Natural killer cell (primary cell): ENCODE data around the gene PPFIBP2. TPM values are rescaled to one million over a fixed set of nuclear protein-coding genes. Genes with fewer than 3 reads are reported as not detected.

Experiments used
- ATAC-seq, 3 donors: fragments of 150-1000 bp in 2 of 3; fragments of 200-7000 bp in 1 of 3; cut with Tn5 transposase; 1 replicate in 1 of 3; 2 replicates in 2 of 3; pipeline ENCODE4 v1.10.0; 2021; ENCODE audit warnings: mild to moderate bottlenecking in 2 of 3, moderate library complexity in 2 of 3
- DNase-seq, 2 donors: peaks; one replicate each; pipeline versions ENCODE4 v3.0.0 to v3.0.0-alpha.2; 2013 to 2021; ENCODE audit warnings: mixed read lengths in 1 of 2
- H3K27ac ChIP-seq: one replicate; pipeline ENCODE4 v1.5.1; 2013; ENCODE audit warnings: mild to moderate bottlenecking, low read length
- H3K27me3 ChIP-seq: one replicate; pipeline ENCODE4 v1.6.1; 2013; ENCODE audit warnings: low read length; ENCODE audit not compliant: control insufficient read depth, insufficient read depth
- H3K36me3 ChIP-seq: one replicate; pipeline ENCODE4 v1.6.1; 2013; ENCODE audit warnings: low read length; ENCODE audit not compliant: control insufficient read depth, insufficient read depth
- H3K4me1 ChIP-seq: one replicate; pipeline ENCODE4 v1.6.1; 2013; ENCODE audit warnings: low read length; ENCODE audit not compliant: control insufficient read depth, insufficient read depth
- H3K4me3 ChIP-seq: one replicate; pipeline ENCODE4 v1.5.1; 2013; ENCODE audit warnings: low read length
- H3K9me3 ChIP-seq: one replicate; pipeline ENCODE4 v1.6.1; 2013; ENCODE audit warnings: low read length; ENCODE audit not compliant: control insufficient read depth, insufficient read depth
- H3K27ac Mint-ChIP-seq, 2 donors: one replicate each; pipeline ENCODE4 v1.8.0; 2022; ENCODE audit warnings: mild to moderate bottlenecking in 2 of 2, mixed read lengths in 2 of 2, moderate library complexity in 1 of 2
- H3K27me3 Mint-ChIP-seq, 2 donors: one replicate each; pipeline ENCODE4 v1.8.0; 2022; ENCODE audit warnings: low read depth in 2 of 2, mixed read lengths in 2 of 2
- H3K36me3 Mint-ChIP-seq: one replicate; pipeline ENCODE4 v1.8.0; 2022; ENCODE audit warnings: mixed read lengths
- H3K4me1 Mint-ChIP-seq, 2 donors: one replicate each; pipeline ENCODE4 v1.8.0; 2022; ENCODE audit warnings: mixed read lengths in 2 of 2
- H3K4me3 Mint-ChIP-seq: one replicate; pipeline ENCODE4 v1.8.0; 2022; ENCODE audit warnings: mild to moderate bottlenecking, moderate library complexity, mixed read lengths
- H3K9me3 Mint-ChIP-seq, 2 donors: one replicate each; pipeline ENCODE4 v1.8.0; 2022; ENCODE audit warnings: mixed read lengths in 2 of 2
- WGBS: methylation state at CpG from one replicate; pipeline ENCODE4 v1.1.7; 2013; ENCODE audit warnings: missing lambda C conversion rate; ENCODE audit not compliant: insufficient coverage; 5-methylcytosine and 5-hydroxymethylcytosine counted together
- intact Hi-C: fragments of 100-400 bp; cut with micrococcal nuclease; formaldehyde crosslinking; loops from one replicate; pipeline ENCODE4 v1.14.2; 2022
- total RNA-seq, 4 donors: library from RNA; stranded (reverse); fragments of 120-200 nt in 1 of 4; gene quantifications; one replicate each; pipeline versions ENCODE4 v1.2.3 to v1.2.4, GENCODE V29; 2013 to 2022
- TF ChIP-seq, protein P1 (sequence below): fragments of 200-600 bp; IDR thresholded peaks from one replicate; pipeline ENCODE4 v1.8.0; 2022; ENCODE audit warnings: antibody characterized with exemption

The PPFIBP2 gene
- total RNA-seq, 3 donors from 2014 or later (not counting 1 experiment from before 2014, with no cell fraction given) = 15.1 to 23.7 (median 23.1) TPM

DNA sequence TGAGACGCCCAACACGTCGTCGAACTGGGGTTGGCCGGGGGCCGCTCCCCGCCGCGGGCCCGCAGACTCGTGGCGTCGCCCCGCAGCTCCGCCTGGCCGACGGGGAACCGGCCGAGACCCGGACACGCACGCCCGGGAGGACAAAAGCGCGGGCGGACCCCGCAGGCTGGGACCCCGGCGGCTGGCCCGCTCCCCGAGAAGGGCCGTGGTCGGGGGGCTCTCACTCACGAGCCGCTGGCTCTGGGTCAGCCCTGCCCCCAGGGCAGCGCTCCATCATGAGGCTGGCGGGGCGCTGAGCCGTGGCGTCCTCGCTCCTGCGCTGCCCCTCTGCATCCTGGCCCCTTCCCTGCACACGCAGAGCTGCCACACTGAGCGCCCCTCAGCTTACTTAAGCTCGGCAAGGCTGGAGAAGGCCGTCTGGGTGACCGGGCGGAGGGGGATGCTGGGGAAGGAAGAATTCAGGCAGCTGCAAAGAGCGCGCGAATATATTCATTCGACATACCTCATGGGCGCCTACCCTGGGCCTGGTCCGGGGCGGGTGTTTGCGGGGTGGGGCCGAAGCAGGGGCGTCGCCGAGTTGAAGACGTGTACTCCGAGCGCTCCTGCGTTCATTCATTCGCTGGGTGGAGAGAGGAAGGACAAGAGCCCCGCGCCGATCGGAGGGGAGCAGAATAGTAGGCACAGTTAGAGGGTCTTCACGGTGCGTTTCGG, 160.1 kb downstream of the PPFIBP2 start:
- TF ChIP-seq, protein P1, sequence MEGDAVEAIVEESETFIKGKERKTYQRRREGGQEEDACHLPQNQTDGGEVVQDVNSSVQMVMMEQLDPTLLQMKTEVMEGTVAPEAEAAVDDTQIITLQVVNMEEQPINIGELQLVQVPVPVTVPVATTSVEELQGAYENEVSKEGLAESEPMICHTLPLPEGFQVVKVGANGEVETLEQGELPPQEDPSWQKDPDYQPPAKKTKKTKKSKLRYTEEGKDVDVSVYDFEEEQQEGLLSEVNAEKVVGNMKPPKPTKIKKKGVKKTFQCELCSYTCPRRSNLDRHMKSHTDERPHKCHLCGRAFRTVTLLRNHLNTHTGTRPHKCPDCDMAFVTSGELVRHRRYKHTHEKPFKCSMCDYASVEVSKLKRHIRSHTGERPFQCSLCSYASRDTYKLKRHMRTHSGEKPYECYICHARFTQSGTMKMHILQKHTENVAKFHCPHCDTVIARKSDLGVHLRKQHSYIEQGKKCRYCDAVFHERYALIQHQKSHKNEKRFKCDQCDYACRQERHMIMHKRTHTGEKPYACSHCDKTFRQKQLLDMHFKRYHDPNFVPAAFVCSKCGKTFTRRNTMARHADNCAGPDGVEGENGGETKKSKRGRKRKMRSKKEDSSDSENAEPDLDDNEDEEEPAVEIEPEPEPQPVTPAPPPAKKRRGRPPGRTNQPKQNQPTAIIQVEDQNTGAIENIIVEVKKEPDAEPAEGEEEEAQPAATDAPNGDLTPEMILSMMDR = no peak
- H3K9me3 Mint-ChIP-seq = no peaks in the 10 kb centered on the region
- 7% methylated on average over 72 of the region's 72 CpGs for WGBS
- intact Hi-C loops = no loop called here
- Histone ChIP-seq H3K4me1 (peaks cover 19% of the 10 kb centered on the region), H3K9me3 (no peaks in the 10 kb centered on the region), H3K4me3 (peak overlapping the region; percentile 16), H3K27ac (no peak overlapping the region), H3K27me3 (peaks cover 16% of the 10 kb centered on the region), H3K36me3 (no peaks in the 10 kb centered on the region)
- no peaks in the 10 kb centered on the region for H3K36me3 Mint-ChIP-seq
- peak; percentile 42 to 67 (median 50) for ATAC-seq
- peak in 1 of 2 donors; percentile 15 for DNase-seq
- H3K4me1 Mint-ChIP-seq = peaks cover 0 to 14% of the 10 kb centered on the region in 2 donors
- H3K27me3 Mint-ChIP-seq = peaks cover 36 to 50% of the 10 kb centered on the region in 2 donors
- peak overlapping the region; percentile 72 for H3K4me3 Mint-ChIP-seq
- H3K27ac Mint-ChIP-seq = peak overlapping the region in 1 of 2 donors; percentile 33

DNA sequence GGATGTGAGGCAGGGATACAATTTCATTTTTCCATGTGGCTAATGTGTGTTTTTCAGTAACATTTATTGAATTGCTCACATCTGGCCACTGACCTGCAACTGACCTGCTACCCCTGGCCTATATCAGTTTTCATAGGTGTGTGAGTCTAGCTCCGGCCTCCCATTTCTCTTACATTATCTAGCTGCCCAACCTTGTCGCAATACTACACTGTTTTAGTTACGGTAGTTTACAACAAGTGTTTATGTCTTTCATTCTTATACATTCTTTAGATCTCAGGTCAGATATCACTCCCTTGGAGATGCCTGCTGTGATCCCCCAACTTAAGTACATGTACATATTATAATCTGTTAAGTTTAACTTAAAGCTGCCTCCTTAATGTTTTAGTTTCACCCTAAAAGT, 161.8 kb downstream of the PPFIBP2 start:
- Mint-ChIP-seq H3K27ac (no peak overlapping the region), H3K27me3 (peaks cover 36 to 64% of the 10 kb centered on the region in 2 donors), H3K36me3 (no peaks in the 10 kb centered on the region), H3K9me3 (no peaks in the 10 kb centered on the region), H3K4me1 (peaks cover 0 to 14% of the 10 kb centered on the region in 2 donors), H3K4me3 (no peak overlapping the region)
- peaks cover 16% of the 10 kb centered on the region for H3K27me3 ChIP-seq
- peaks cover 19% of the 10 kb centered on the region for H3K4me1 ChIP-seq
- no peak for ATAC-seq
- no peaks in the 10 kb centered on the region for H3K9me3 ChIP-seq
- no peak for DNase-seq
- intact Hi-C loops = no loop called here
- no peak overlapping the region for H3K4me3 ChIP-seq
- no peak overlapping the region for H3K27ac ChIP-seq
- no peaks in the 10 kb centered on the region for H3K36me3 ChIP-seq
- WGBS = 95% methylated on average over 3 of the region's 3 CpGs
- TF ChIP-seq, protein P1 = no peak

DNA sequence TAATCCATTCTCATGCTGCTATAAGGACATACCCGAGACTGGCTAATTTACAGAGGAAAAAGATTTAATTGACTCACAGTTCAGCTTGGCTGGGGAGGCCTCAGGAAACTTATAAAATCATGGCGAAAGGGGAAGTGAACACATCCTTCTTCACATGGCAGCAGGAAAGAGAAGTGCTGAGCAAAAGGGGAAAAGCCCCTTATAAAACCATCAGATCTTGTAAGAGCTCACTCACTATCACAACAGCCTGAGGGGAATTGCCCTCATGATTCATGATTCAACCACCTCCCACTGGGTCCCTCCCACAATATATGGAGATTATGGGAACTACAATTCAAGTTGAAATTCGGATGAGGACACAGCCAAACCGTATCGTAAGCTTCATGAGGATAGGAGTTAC, 163.3 kb downstream of the PPFIBP2 start:
- TF ChIP-seq, protein P1 = no peak
- Mint-ChIP-seq H3K4me1 (peaks cover 0 to 14% of the 10 kb centered on the region in 2 donors), H3K4me3 (no peak overlapping the region), H3K27ac (no peak overlapping the region), H3K9me3 (no peaks in the 10 kb centered on the region), H3K27me3 (peaks cover 32 to 70% of the 10 kb centered on the region in 2 donors), H3K36me3 (no peaks in the 10 kb centered on the region)
- intact Hi-C loops = no loop called here
- no peak for ATAC-seq
- Histone ChIP-seq H3K4me3 (no peak overlapping the region), H3K4me1 (peaks cover 19% of the 10 kb centered on the region), H3K36me3 (no peaks in the 10 kb centered on the region), H3K9me3 (no peaks in the 10 kb centered on the region), H3K27ac (no peak overlapping the region), H3K27me3 (peaks cover 16% of the 10 kb centered on the region)
- DNase-seq = no peak
- WGBS = 55% methylated on average over 4 of the region's 5 CpGs
